GM12878 (cell line): ENCODE data around the gene SPEG.

Source experiments
- BCL3 ChIP-seq: IDR thresholded peaks from 2 replicates; pipeline ENCODE4 v1.6.1; 2011; ENCODE audit warnings: borderline replicate concordance, low read depth, mild to moderate bottlenecking, moderate library complexity, low read length; ENCODE audit not compliant: insufficient read depth, poor library complexity, severe bottlenecking
- CBX5 ChIP-seq: sonication (generic); IDR thresholded peaks from 2 replicates; pipeline ENCODE4 v1.6.1; 2016; ENCODE audit warnings: low read depth, moderate library complexity, mild to moderate bottlenecking, inconsistent platforms
- CTCF ChIP-seq, 3 experiments: IDR thresholded peaks in 2 of 3; conservative IDR thresholded peaks in 1 of 3; 2 replicates each; pipeline ENCODE4 v1.5.1; 2011; ENCODE audit warnings: low read depth in 3 of 3, low read length in 3 of 3, mild to moderate bottlenecking in 3 of 3, control low read depth in 2 of 3, moderate library complexity in 2 of 3, inconsistent platforms in 1 of 3, mixed read lengths in 1 of 3; ENCODE audit not compliant: control insufficient read depth in 2 of 3, insufficient read depth in 1 of 3; ENCODE audit errors: extremely low read depth in 1 of 3
- HDAC6 ChIP-seq: fragments of 200-600 bp; sonication (generic); IDR thresholded peaks from one replicate; pipeline ENCODE4 v1.8.0; 2017; ENCODE audit warnings: antibody characterized with exemption; ENCODE audit not compliant: unreplicated experiment
- KDM1A ChIP-seq: fragments of 200-600 bp; sonication (generic); IDR thresholded peaks from 2 replicates; pipeline ENCODE4 v1.6.1; 2016; ENCODE audit warnings: borderline replicate concordance
- LARP7 ChIP-seq: fragments of 450-650 bp; IDR thresholded peaks from 2 replicates; pipeline ENCODE4 v1.6.1; 2017; ENCODE audit warnings: mild to moderate bottlenecking
- POLR2AphosphoS5 ChIP-seq: IDR thresholded peaks from 2 replicates; pipeline ENCODE4 v1.6.1; 2011; ENCODE audit warnings: mild to moderate bottlenecking, low read length, inconsistent platforms
- RAD51 ChIP-seq: fragments of 450-650 bp; IDR thresholded peaks from 2 replicates; pipeline ENCODE4 v1.6.1; 2016; ENCODE audit warnings: moderate library complexity, mild to moderate bottlenecking, inconsistent platforms
- SP1 ChIP-seq: IDR thresholded peaks from one replicate; pipeline ENCODE4 v1.6.1; 2011; ENCODE audit warnings: low read depth, low read length
- STAT3 ChIP-seq: IDR thresholded peaks from 2 replicates; pipeline ENCODE4 v1.6.1; 2011; ENCODE audit warnings: low read depth, low read length, improper control_type of control experiment
- TAF1 ChIP-seq: IDR thresholded peaks from 2 replicates; pipeline ENCODE4 v1.6.1; 2011; ENCODE audit warnings: mild to moderate bottlenecking, low read depth, low read length, borderline replicate concordance
- TCF12 ChIP-seq: IDR thresholded peaks from 2 replicates; pipeline ENCODE4 v1.6.1; 2011; ENCODE audit warnings: low read depth, mild to moderate bottlenecking, low read length
- ZBTB11 ChIP-seq: fragments of 450-650 bp; formaldehyde crosslinking; IDR thresholded peaks from 2 replicates; pipeline ENCODE4 v1.5.0; 2022; ENCODE audit warnings: mild to moderate bottlenecking, missing genetic modification characterization
- ZNF24 ChIP-seq: fragments of 450-650 bp; IDR thresholded peaks from 2 replicates; pipeline ENCODE4 v1.6.1; 2017; ENCODE audit warnings: antibody characterized with exemption, mild to moderate bottlenecking

GRCh38 chr2:219545295-219545942 is 110.8 kb downstream of the SPEG start:
- TF ChIP-seq LARP7 (no peak), KDM1A (no peak), POLR2AphosphoS5 (no peak), TAF1 (no peak), ZNF24 (no peak), HDAC6 (no peak), CTCF (IDR thresholded peaks at IDR 0.05 in 2 of 3, conservative IDR thresholded peaks at IDR 0.05 in 1 of 3; ENCODE audit: control insufficient read depth in 2 of 3, extremely low read depth in 1 of 3, insufficient read depth in 1 of 3, low read depth in 3 of 3, low read length in 3 of 3) (no peak), SP1 (no peak), ZBTB11 (CRISPR knock-in tag) (no peak), STAT3 (no peak), CBX5 (no peak), BCL3 (no peak), TCF12 (no peak), RAD51 (no peak)
